ENCODE data around the gene ARMH3. TPM values are rescaled to one million over a fixed set of nuclear protein-coding genes. Genes with fewer than 3 reads are reported as not detected.
A peak's percentile ranks its signal among the peaks of the same experiment; 100 is the strongest.
"Not testable (repeated sequence)": the region's sequence is repeated elsewhere in the genome, so short reads cannot be mapped to it uniquely, and the experiment has no call there.

The ARMH3 gene
- total RNA-seq, 1 donor from 2014 or later = 18.1 TPM

- Mint-ChIP-seq H3K4me3 (ENCODE audit: unreplicated experiment) (no peak overlapping the region), H3K27me3 (ENCODE audit: low read depth) (no peaks in the 10 kb centered on the region), H3K36me3 (ENCODE audit: low read depth) (no peaks in the 10 kb centered on the region), H3K4me1 (ENCODE audit: low read depth) (peaks cover 14% of the 10 kb centered on the region), H3K9me3 (ENCODE audit: low read depth) (no peaks in the 10 kb centered on the region), H3K27ac (ENCODE audit: unreplicated experiment) (no peak overlapping the region)
- TF ChIP-seq, protein P1, sequence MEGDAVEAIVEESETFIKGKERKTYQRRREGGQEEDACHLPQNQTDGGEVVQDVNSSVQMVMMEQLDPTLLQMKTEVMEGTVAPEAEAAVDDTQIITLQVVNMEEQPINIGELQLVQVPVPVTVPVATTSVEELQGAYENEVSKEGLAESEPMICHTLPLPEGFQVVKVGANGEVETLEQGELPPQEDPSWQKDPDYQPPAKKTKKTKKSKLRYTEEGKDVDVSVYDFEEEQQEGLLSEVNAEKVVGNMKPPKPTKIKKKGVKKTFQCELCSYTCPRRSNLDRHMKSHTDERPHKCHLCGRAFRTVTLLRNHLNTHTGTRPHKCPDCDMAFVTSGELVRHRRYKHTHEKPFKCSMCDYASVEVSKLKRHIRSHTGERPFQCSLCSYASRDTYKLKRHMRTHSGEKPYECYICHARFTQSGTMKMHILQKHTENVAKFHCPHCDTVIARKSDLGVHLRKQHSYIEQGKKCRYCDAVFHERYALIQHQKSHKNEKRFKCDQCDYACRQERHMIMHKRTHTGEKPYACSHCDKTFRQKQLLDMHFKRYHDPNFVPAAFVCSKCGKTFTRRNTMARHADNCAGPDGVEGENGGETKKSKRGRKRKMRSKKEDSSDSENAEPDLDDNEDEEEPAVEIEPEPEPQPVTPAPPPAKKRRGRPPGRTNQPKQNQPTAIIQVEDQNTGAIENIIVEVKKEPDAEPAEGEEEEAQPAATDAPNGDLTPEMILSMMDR (IDR thresholded peaks at IDR 0.05) = no peak
- DNase-seq (ENCODE audit: low spot score) = no peak
Measured at GRCh38 chr10:102045292-102045691, 10.7 kb downstream of the ARMH3 start.

- DNase-seq (ENCODE audit: low spot score) = no peak
- peaks cover 3% of the 10 kb centered on the region for H3K36me3 Mint-ChIP-seq (ENCODE audit: low read depth)
- no peaks in the 10 kb centered on the region for H3K27me3 Mint-ChIP-seq (ENCODE audit: low read depth)
- peaks cover 7% of the 10 kb centered on the region for H3K4me1 Mint-ChIP-seq (ENCODE audit: low read depth)
- no peak overlapping the region for H3K4me3 Mint-ChIP-seq (ENCODE audit: unreplicated experiment)
- TF ChIP-seq, protein P1 (IDR thresholded peaks at IDR 0.05) = no peak
- no peak overlapping the region for H3K27ac Mint-ChIP-seq (ENCODE audit: unreplicated experiment)
- no peaks in the 10 kb centered on the region for H3K9me3 Mint-ChIP-seq (ENCODE audit: low read depth)
Measured at GRCh38 chr10:102040305-102041050, 15.5 kb downstream of the ARMH3 start.

- Mint-ChIP-seq H3K27ac (ENCODE audit: unreplicated experiment) (no peak overlapping the region), H3K36me3 (ENCODE audit: low read depth) (peaks cover 5% of the 10 kb centered on the region), H3K27me3 (ENCODE audit: low read depth) (no peaks in the 10 kb centered on the region), H3K4me3 (ENCODE audit: unreplicated experiment) (no peak overlapping the region), H3K9me3 (ENCODE audit: low read depth) (no peaks in the 10 kb centered on the region), H3K4me1 (ENCODE audit: low read depth) (peaks cover 3% of the 10 kb centered on the region)
- DNase-seq (ENCODE audit: low spot score) = no peak
- TF ChIP-seq, protein P1 (IDR thresholded peaks at IDR 0.05) = no peak
Measured at GRCh38 chr10:102038410-102038809, 17.6 kb downstream of the ARMH3 start.

DNA sequence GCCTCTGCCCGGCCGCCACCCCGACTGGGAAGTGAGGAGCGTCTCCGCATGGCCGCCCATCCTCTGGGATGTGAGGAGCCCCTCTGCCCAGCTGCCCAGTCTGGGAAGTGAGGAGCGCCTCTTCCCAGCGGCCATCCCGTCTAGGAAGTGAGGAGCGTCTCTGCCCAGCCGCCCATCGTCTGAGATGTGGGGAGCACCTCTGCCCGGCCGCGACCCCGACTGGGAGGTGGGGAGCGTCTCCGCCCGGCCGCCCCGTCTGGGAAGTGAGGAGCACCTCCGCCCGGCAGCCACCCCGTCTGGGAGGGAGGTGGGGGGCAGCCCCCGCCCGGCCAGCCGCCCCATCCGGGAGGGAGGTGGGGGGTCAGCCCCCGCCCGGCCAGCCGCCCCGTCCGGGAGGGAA, 20.2 kb downstream of the ARMH3 start:
- H3K27ac Mint-ChIP-seq (ENCODE audit: unreplicated experiment); H3K27me3 Mint-ChIP-seq (ENCODE audit: low read depth); H3K4me3 Mint-ChIP-seq (ENCODE audit: unreplicated experiment); H3K4me1 Mint-ChIP-seq (ENCODE audit: low read depth); H3K9me3 Mint-ChIP-seq (ENCODE audit: low read depth): not testable (repeated sequence)
- DNase-seq (ENCODE audit: low spot score) = peak; percentile 90
- H3K36me3 Mint-ChIP-seq (ENCODE audit: low read depth) = peaks cover 14% of the 10 kb centered on the region

GRCh38 chr10:102033787-102034186, 22.2 kb downstream of the ARMH3 start:
- Mint-ChIP-seq H3K27me3 (ENCODE audit: low read depth) (no peaks in the 10 kb centered on the region), H3K9me3 (ENCODE audit: low read depth) (no peaks in the 10 kb centered on the region), H3K27ac (ENCODE audit: unreplicated experiment) (no peak overlapping the region), H3K4me3 (ENCODE audit: unreplicated experiment) (no peak overlapping the region), H3K4me1 (ENCODE audit: low read depth) (no peaks in the 10 kb centered on the region), H3K36me3 (ENCODE audit: low read depth) (peaks cover 18% of the 10 kb centered on the region)
- TF ChIP-seq, protein P1 (IDR thresholded peaks at IDR 0.05) = no peak
- no peak for DNase-seq (ENCODE audit: low spot score)

- Mint-ChIP-seq H3K27me3 (ENCODE audit: low read depth) (no peaks in the 10 kb centered on the region), H3K4me3 (ENCODE audit: unreplicated experiment) (no peak overlapping the region), H3K27ac (ENCODE audit: unreplicated experiment) (no peak overlapping the region), H3K4me1 (ENCODE audit: low read depth) (no peaks in the 10 kb centered on the region), H3K36me3 (ENCODE audit: low read depth) (peaks cover 20% of the 10 kb centered on the region), H3K9me3 (ENCODE audit: low read depth) (no peaks in the 10 kb centered on the region)
- TF ChIP-seq, protein P1 (IDR thresholded peaks at IDR 0.05) = no peak
- DNase-seq (ENCODE audit: low spot score) = no peak
Measured at GRCh38 chr10:102027261-102027660, 28.7 kb downstream of the ARMH3 start.
